ENCODE measurements around the gene TUBGCP3. TPM values are rescaled to one million over a fixed set of nuclear protein-coding genes. Genes with fewer than 3 reads are reported as not detected.
A peak's percentile ranks its signal among the peaks of the same experiment; 100 is the strongest.
"Not testable (repeated sequence)": the region's sequence is repeated elsewhere in the genome, so short reads cannot be mapped to it uniquely, and the experiment has no call there.

The TUBGCP3 gene
- polyA plus RNA-seq, 4 donors = 5.4 to 21.2 (median 13.2) TPM

DNA sequence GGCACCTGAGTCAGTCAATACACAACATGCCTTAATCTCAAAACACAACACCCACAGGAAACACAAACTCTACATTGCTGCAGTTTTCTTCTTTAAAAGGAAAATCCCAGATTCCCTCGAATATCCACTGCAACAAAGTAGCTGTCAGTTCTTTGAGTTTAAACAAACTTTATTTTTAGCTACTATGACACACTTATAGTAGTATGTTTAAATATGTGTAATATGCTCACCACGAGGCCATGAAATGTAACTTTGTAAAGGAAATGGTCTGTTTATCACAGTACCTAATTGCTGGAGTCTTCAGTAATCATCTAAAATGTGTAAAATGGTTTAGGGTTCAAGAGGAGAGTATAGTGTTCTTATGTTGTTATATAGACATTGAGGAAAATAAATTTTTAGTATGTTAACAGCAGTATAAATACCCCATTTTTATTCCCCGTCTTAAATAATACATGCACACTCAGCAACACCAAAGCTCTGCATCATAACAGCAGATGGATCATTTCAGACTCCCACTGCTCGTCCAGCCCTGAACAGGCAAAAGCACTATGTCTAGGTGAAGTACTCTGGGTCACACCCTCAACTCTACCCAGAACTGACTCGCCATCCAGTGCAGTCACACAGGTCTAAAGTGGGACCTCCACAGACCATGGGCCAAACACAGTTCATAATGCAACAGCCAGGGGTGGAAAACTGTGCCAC lies 20.6 kb downstream of the TUBGCP3 start:
- Histone ChIP-seq H3K27ac (ENCODE audit: low read depth in 1 of 3, low read length in 2 of 3) (no peak overlapping the region), H3K27me3 (ENCODE audit: control insufficient read depth in 3 of 3, insufficient read depth in 3 of 3, low read length in 3 of 3) (no peaks in the 10 kb centered on the region), H3K36me3 (ENCODE audit: control insufficient read depth in 3 of 3, insufficient read depth in 2 of 3, low read depth in 1 of 3, low read length in 3 of 3) (peaks cover 0 to 20% (median 4%) of the 10 kb centered on the region in 3 donors), H3K9me3 (ENCODE audit: control insufficient read depth in 2 of 2, insufficient read depth in 1 of 2, low read depth in 1 of 2, low read length in 1 of 2) (no peaks in the 10 kb centered on the region), H3K4me3 (ENCODE audit: low read depth in 1 of 3, low read length in 3 of 3) (no peak overlapping the region), H3K4me1 (ENCODE audit: control insufficient read depth in 3 of 3, insufficient read depth in 2 of 3, low read depth in 1 of 3, low read length in 2 of 3) (peaks cover 0 to 3% (median 2%) of the 10 kb centered on the region in 3 donors)
- 73 to 89% (median 86%) methylated on average over 5 of the region's 5 CpGs for WGBS, 3 donors
- FAIRE-seq (no peak), DNase-seq (no peak)

DNA sequence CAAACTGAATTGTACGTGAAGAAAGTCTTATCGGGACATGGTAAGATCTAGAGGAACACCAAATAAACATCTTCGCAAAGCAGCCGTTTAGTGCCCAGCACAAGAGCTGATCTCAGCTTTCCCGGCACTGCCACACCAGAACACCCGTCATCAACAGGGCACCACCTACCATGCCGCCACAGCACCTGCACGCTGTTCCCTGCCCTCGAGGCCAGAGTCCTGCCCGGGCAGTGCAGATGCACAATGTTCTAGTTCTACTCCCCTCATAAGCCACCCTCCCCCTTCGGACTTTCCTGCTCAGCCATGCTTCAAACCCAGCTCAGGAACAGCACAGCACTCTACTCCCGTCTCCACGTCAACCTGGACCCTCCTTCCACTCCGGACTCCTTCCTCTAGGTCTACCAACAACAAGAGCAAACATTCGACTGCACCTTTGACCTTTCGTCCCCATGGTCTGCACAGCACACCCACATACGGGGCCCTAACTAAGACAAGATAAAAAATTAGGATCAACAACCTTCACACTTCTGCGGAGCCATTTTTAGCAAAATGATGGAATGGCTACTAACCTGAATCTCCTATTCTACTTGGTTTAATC lies 25.1 kb downstream of the TUBGCP3 start:
- no peaks in the 10 kb centered on the region for H3K9me3 ChIP-seq (ENCODE audit: control insufficient read depth in 2 of 2, insufficient read depth in 1 of 2, low read depth in 1 of 2, low read length in 1 of 2)
- no peak overlapping the region for H3K27ac ChIP-seq (ENCODE audit: low read depth in 1 of 3, low read length in 2 of 3)
- DNase-seq = peak in 1 of 2 donors; percentile 78
- 63 to 84% (median 66%) methylated on average over 18 of the region's 18 CpGs for WGBS, 3 donors
- peaks cover 0 to 34% (median 8%) of the 10 kb centered on the region in 3 donors for H3K36me3 ChIP-seq (ENCODE audit: control insufficient read depth in 3 of 3, insufficient read depth in 2 of 3, low read depth in 1 of 3, low read length in 3 of 3)
- FAIRE-seq = no peak
- no peak overlapping the region for H3K4me3 ChIP-seq (ENCODE audit: low read depth in 1 of 3, low read length in 3 of 3)
- no peaks in the 10 kb centered on the region for H3K27me3 ChIP-seq (ENCODE audit: control insufficient read depth in 3 of 3, insufficient read depth in 3 of 3, low read length in 3 of 3)
- peaks cover 0 to 3% (median 0%) of the 10 kb centered on the region in 3 donors for H3K4me1 ChIP-seq (ENCODE audit: control insufficient read depth in 3 of 3, insufficient read depth in 2 of 3, low read depth in 1 of 3, low read length in 2 of 3)

GRCh38 chr13:112562254-112562653 lies 25.7 kb downstream of the TUBGCP3 start:
- peaks cover 0 to 33% (median 10%) of the 10 kb centered on the region in 3 donors for H3K36me3 ChIP-seq (ENCODE audit: control insufficient read depth in 3 of 3, insufficient read depth in 2 of 3, low read depth in 1 of 3, low read length in 3 of 3)
- H3K9me3 ChIP-seq (ENCODE audit: control insufficient read depth in 2 of 2, insufficient read depth in 1 of 2, low read depth in 1 of 2, low read length in 1 of 2) = no peaks in the 10 kb centered on the region
- WGBS, 3 donors = 96 to 98% (median 98%) methylated on average over 3 of the region's 3 CpGs
- no peak overlapping the region for H3K4me3 ChIP-seq (ENCODE audit: low read depth in 1 of 3, low read length in 3 of 3)
- H3K27ac ChIP-seq (ENCODE audit: low read depth in 1 of 3, low read length in 2 of 3) = no peak overlapping the region
- H3K4me1 ChIP-seq (ENCODE audit: control insufficient read depth in 3 of 3, insufficient read depth in 2 of 3, low read depth in 1 of 3, low read length in 2 of 3) = peaks cover 0 to 3% (median 0%) of the 10 kb centered on the region in 3 donors
- no peaks in the 10 kb centered on the region for H3K27me3 ChIP-seq (ENCODE audit: control insufficient read depth in 3 of 3, insufficient read depth in 3 of 3, low read length in 3 of 3)
- FAIRE-seq (no peak), DNase-seq (no peak)

DNA sequence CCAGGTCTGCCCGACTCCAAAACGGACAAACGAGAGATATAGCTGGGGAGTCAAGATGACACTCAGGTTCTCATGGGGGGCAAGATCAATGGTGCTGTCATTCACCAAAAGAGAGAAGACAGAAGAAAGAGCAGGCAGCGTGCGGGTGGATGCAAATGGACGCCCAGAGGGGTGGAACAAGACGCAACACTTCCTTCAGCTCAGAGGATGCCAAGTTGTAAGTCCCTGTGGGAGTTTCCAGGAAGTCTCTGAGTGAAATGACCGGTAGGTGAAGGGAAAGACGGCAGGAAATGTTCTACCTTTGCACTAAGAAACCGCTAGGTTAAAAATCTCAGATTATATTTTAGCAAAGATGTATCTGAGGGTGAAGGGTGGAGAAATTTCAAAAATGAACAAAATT lies 26.5 kb downstream of the TUBGCP3 start:
- DNase-seq = no peak
- Histone ChIP-seq H3K27ac (ENCODE audit: low read depth in 1 of 3, low read length in 2 of 3) (no peak overlapping the region), H3K36me3 (ENCODE audit: control insufficient read depth in 3 of 3, insufficient read depth in 2 of 3, low read depth in 1 of 3, low read length in 3 of 3) (peaks cover 0 to 32% (median 8%) of the 10 kb centered on the region in 3 donors), H3K9me3 (ENCODE audit: control insufficient read depth in 2 of 2, insufficient read depth in 1 of 2, low read depth in 1 of 2, low read length in 1 of 2) (no peaks in the 10 kb centered on the region), H3K27me3 (ENCODE audit: control insufficient read depth in 3 of 3, insufficient read depth in 3 of 3, low read length in 3 of 3) (no peaks in the 10 kb centered on the region), H3K4me1 (ENCODE audit: control insufficient read depth in 3 of 3, insufficient read depth in 2 of 3, low read depth in 1 of 3, low read length in 2 of 3) (peaks cover 0 to 3% (median 0%) of the 10 kb centered on the region in 3 donors), H3K4me3 (ENCODE audit: low read depth in 1 of 3, low read length in 3 of 3) (no peak overlapping the region)
- 76 to 91% (median 86%) methylated on average over 10 of the region's 10 CpGs for WGBS, 3 donors
- FAIRE-seq = no peak

DNA sequence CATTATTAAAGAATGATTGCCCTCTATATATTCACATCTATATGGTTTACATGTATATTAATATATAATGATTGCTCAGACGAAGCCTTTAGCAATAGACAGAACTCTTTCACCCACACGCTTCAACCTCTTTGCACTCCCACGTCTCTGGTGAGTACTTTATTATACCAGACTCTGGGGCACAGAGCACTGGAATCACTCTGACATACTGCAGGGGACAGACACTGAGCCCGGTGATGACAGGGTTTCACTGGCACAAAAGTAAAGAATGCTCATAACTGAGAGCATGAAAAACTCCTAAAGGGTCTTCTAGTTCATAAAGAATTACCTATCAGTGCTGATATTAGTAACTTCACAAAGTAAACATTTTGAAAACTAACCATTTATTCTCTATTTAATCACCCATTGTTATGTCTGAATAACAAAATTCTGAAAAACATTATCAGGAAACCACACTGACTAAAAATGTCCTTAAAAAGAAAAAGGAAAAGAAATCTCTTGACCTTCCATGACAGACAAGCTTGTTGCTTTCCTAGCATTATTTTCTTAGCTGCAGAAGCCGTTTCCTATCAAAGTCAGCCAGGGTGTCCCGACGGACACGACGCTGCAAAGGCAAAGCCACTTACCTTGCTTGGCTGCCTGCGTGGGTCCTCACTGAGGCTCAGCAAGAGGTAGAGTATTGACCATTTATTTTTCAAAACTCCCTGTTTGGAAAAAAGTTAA lies 29.1 kb downstream of the TUBGCP3 start:
- DNase-seq (no peak), FAIRE-seq (no peak)
- Histone ChIP-seq H3K9me3 (ENCODE audit: control insufficient read depth in 2 of 2, insufficient read depth in 1 of 2, low read depth in 1 of 2, low read length in 1 of 2) (no peaks in the 10 kb centered on the region), H3K4me1 (ENCODE audit: control insufficient read depth in 3 of 3, insufficient read depth in 2 of 3, low read depth in 1 of 3, low read length in 2 of 3) (peaks cover 0 to 3% (median 0%) of the 10 kb centered on the region in 3 donors), H3K36me3 (ENCODE audit: control insufficient read depth in 3 of 3, insufficient read depth in 2 of 3, low read depth in 1 of 3, low read length in 3 of 3) (peaks cover 7 to 54% (median 17%) of the 10 kb centered on the region in 3 donors), H3K27ac (ENCODE audit: low read depth in 1 of 3, low read length in 2 of 3) (no peak overlapping the region), H3K4me3 (ENCODE audit: low read depth in 1 of 3, low read length in 3 of 3) (no peak overlapping the region), H3K27me3 (ENCODE audit: control insufficient read depth in 3 of 3, insufficient read depth in 3 of 3, low read length in 3 of 3) (no peaks in the 10 kb centered on the region)
- 79 to 91% (median 85%) methylated on average over 10 of the region's 10 CpGs for WGBS, 3 donors

- Histone ChIP-seq H3K27me3 (ENCODE audit: control insufficient read depth in 3 of 3, insufficient read depth in 3 of 3, low read length in 3 of 3) (no peaks in the 10 kb centered on the region), H3K36me3 (ENCODE audit: control insufficient read depth in 3 of 3, insufficient read depth in 2 of 3, low read depth in 1 of 3, low read length in 3 of 3) (peaks cover 18 to 62% (median 24%) of the 10 kb centered on the region in 3 donors), H3K4me3 (ENCODE audit: low read depth in 1 of 3, low read length in 3 of 3) (no peak overlapping the region), H3K9me3 (ENCODE audit: control insufficient read depth in 2 of 2, insufficient read depth in 1 of 2, low read depth in 1 of 2, low read length in 1 of 2) (no peaks in the 10 kb centered on the region), H3K4me1 (ENCODE audit: control insufficient read depth in 3 of 3, insufficient read depth in 2 of 3, low read depth in 1 of 3, low read length in 2 of 3) (no peaks in the 10 kb centered on the region), H3K27ac (ENCODE audit: low read depth in 1 of 3, low read length in 2 of 3) (no peak overlapping the region)
- no peak for FAIRE-seq
- 91 to 95% (median 94%) methylated on average over 5 of the region's 5 CpGs for WGBS, 3 donors
- DNase-seq = no peak
These were observed 31.4 kb downstream of the TUBGCP3 start for GRCh38 chr13:112556600-112556999.

DNA sequence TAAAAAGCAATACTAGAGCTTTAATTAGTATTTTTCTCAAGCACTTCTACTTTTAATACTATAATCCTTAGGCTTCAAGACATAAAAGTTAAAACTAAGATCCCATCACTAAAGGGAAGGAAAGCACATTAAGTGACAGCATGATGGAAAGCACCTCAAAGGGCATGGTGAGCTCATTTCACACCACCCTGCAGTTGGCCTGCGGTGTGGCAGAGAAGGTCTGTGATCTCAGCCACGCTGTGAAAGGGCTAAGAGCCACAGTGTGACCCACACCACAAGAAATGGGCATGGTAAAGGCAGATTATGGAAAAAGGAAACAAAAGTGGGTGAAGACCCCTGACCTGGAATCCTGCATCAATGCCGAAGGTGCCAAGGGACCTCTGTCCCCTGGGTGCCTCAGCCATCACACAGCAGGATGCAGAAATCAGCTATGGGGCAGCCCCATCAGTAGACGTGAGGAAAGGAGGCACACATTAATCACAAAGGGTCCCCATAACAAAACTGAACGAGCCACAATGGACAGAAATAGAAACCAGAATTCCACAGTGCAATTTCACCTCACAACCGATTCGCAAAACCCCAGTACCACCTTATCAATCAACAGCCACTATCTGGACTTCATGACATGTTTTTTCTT lies 33.6 kb downstream of the TUBGCP3 start:
- 91 to 95% (median 93%) methylated on average over 7 of the region's 7 CpGs for WGBS, 3 donors
- no peaks in the 10 kb centered on the region for H3K4me1 ChIP-seq (ENCODE audit: control insufficient read depth in 3 of 3, insufficient read depth in 2 of 3, low read depth in 1 of 3, low read length in 2 of 3)
- no peaks in the 10 kb centered on the region for H3K27me3 ChIP-seq (ENCODE audit: control insufficient read depth in 3 of 3, insufficient read depth in 3 of 3, low read length in 3 of 3)
- no peak overlapping the region for H3K4me3 ChIP-seq (ENCODE audit: low read depth in 1 of 3, low read length in 3 of 3)
- H3K36me3 ChIP-seq (ENCODE audit: control insufficient read depth in 3 of 3, insufficient read depth in 2 of 3, low read depth in 1 of 3, low read length in 3 of 3) = peaks cover 25 to 67% (median 27%) of the 10 kb centered on the region in 3 donors
- DNase-seq = no peak
- no peak for FAIRE-seq
- H3K9me3 ChIP-seq (ENCODE audit: control insufficient read depth in 2 of 2, insufficient read depth in 1 of 2, low read depth in 1 of 2, low read length in 1 of 2) = no peaks in the 10 kb centered on the region
- H3K27ac ChIP-seq (ENCODE audit: low read depth in 1 of 3, low read length in 2 of 3) = no peak overlapping the region

- H3K27ac ChIP-seq (ENCODE audit: low read depth in 1 of 3, low read length in 2 of 3); H3K9me3 ChIP-seq (ENCODE audit: control insufficient read depth in 2 of 2, insufficient read depth in 1 of 2, low read depth in 1 of 2, low read length in 1 of 2); FAIRE-seq; H3K4me1 ChIP-seq (ENCODE audit: control insufficient read depth in 3 of 3, insufficient read depth in 2 of 3, low read depth in 1 of 3, low read length in 2 of 3); DNase-seq; H3K27me3 ChIP-seq (ENCODE audit: control insufficient read depth in 3 of 3, insufficient read depth in 3 of 3, low read length in 3 of 3); H3K4me3 ChIP-seq (ENCODE audit: low read depth in 1 of 3, low read length in 3 of 3): not testable (repeated sequence)
- H3K36me3 ChIP-seq (ENCODE audit: control insufficient read depth in 3 of 3, insufficient read depth in 2 of 3, low read depth in 1 of 3, low read length in 3 of 3) = peaks cover 22 to 62% (median 23%) of the 10 kb centered on the region in 3 donors
- 96 to 99% (median 99%) methylated on average over 4 of the region's 5 CpGs for WGBS, 3 donors
These were observed 39.0 kb downstream of the TUBGCP3 start for GRCh38 chr13:112548975-112549374.
